Adipocyte (in vitro differentiated cells): Measurements from ENCODE around the gene CDH6.

Experiments used
- DNase-seq: peaks from one replicate; pipeline ENCODE4 v3.0.0-alpha.2; 2015; ENCODE audit warnings: low read depth
- H3K27me3 ChIP-seq: replicated peaks from 2 replicates; pipeline ENCODE4 v1.7.0; 2013; ENCODE audit warnings: mild to moderate bottlenecking, low read length, moderate library complexity; ENCODE audit not compliant: control insufficient read depth, insufficient read depth
- H3K36me3 ChIP-seq: 2 replicates; pipeline ENCODE4 v1.7.0; 2013; ENCODE audit warnings: low read length, mild to moderate bottlenecking, moderate library complexity; ENCODE audit not compliant: control insufficient read depth, insufficient read depth, severe bottlenecking
- H3K4me1 ChIP-seq: 2 replicates; pipeline ENCODE4 v1.7.0; 2013; ENCODE audit warnings: mild to moderate bottlenecking, low read length, moderate library complexity; ENCODE audit not compliant: control insufficient read depth, insufficient read depth
- H3K4me3 ChIP-seq: 2 replicates; pipeline ENCODE4 v1.7.0; 2013; ENCODE audit warnings: mild to moderate bottlenecking, low read length, moderate library complexity
- H3K9ac ChIP-seq: 2 replicates; pipeline ENCODE4 v1.7.0; 2013; ENCODE audit warnings: mild to moderate bottlenecking, low read length, moderate library complexity
- H3K9me3 ChIP-seq: 2 replicates; pipeline ENCODE4 v1.7.0; 2013; ENCODE audit warnings: mild to moderate bottlenecking, low read length, moderate library complexity; ENCODE audit not compliant: control insufficient read depth

CDH6 gene

GRCh38 chr5:31250201-31250600 lies 56.7 kb downstream of the CDH6 start:
- H3K27me3 ChIP-seq: peaks cover 2% of the 10 kb centered on the region
- no peak overlapping the region for H3K9ac ChIP-seq
- no peaks in the 10 kb centered on the region for H3K9me3 ChIP-seq
- no peak overlapping the region for H3K4me3 ChIP-seq
- H3K36me3 ChIP-seq: no peaks in the 10 kb centered on the region
- DNase-seq: no peak
- no peaks in the 10 kb centered on the region for H3K4me1 ChIP-seq

GRCh38 chr5:31251032-31251431 lies 57.5 kb downstream of the CDH6 start:
- no peaks in the 10 kb centered on the region for H3K4me1 ChIP-seq
- no peak overlapping the region for H3K9ac ChIP-seq
- no peak for DNase-seq
- no peak overlapping the region for H3K4me3 ChIP-seq
- peaks cover 2% of the 10 kb centered on the region for H3K27me3 ChIP-seq
- H3K36me3 ChIP-seq: no peaks in the 10 kb centered on the region
- H3K9me3 ChIP-seq: no peaks in the 10 kb centered on the region

- Histone ChIP-seq H3K9me3 (no peaks in the 10 kb centered on the region), H3K4me1 (no peaks in the 10 kb centered on the region), H3K9ac (no peak overlapping the region), H3K27me3 (no peaks in the 10 kb centered on the region), H3K36me3 (no peaks in the 10 kb centered on the region), H3K4me3 (no peak overlapping the region)
- DNase-seq: no peak
Observed at GRCh38 chr5:31255041-31255440, 61.6 kb downstream of the CDH6 start.

GRCh38 chr5:31268256-31268655 lies 74.8 kb downstream of the CDH6 start:
- Histone ChIP-seq H3K27me3 (no peaks in the 10 kb centered on the region), H3K36me3 (no peaks in the 10 kb centered on the region), H3K4me1 (no peaks in the 10 kb centered on the region), H3K9me3 (no peaks in the 10 kb centered on the region), H3K4me3 (no peak overlapping the region), H3K9ac (no peak overlapping the region)
- DNase-seq: no peak

GRCh38 chr5:31268686-31269085 lies 75.2 kb downstream of the CDH6 start:
- Histone ChIP-seq H3K9me3 (no peaks in the 10 kb centered on the region), H3K4me1 (no peaks in the 10 kb centered on the region), H3K9ac (no peak overlapping the region), H3K4me3 (no peak overlapping the region), H3K36me3 (no peaks in the 10 kb centered on the region), H3K27me3 (no peaks in the 10 kb centered on the region)
- no peak for DNase-seq

GRCh38 chr5:31269259-31269658 lies 75.8 kb downstream of the CDH6 start:
- H3K27me3 ChIP-seq: no peaks in the 10 kb centered on the region
- H3K9me3 ChIP-seq: no peaks in the 10 kb centered on the region
- H3K9ac ChIP-seq: no peak overlapping the region
- no peak overlapping the region for H3K4me3 ChIP-seq
- H3K36me3 ChIP-seq: no peaks in the 10 kb centered on the region
- H3K4me1 ChIP-seq: no peaks in the 10 kb centered on the region
- DNase-seq: no peak

- no peaks in the 10 kb centered on the region for H3K36me3 ChIP-seq
- peak; percentile 46 for DNase-seq
- no peak overlapping the region for H3K4me3 ChIP-seq
- no peak overlapping the region for H3K9ac ChIP-seq
- H3K27me3 ChIP-seq: no peaks in the 10 kb centered on the region
- H3K9me3 ChIP-seq: no peaks in the 10 kb centered on the region
- H3K4me1 ChIP-seq: no peaks in the 10 kb centered on the region
Observed at GRCh38 chr5:31270396-31270795, 76.9 kb downstream of the CDH6 start.

- DNase-seq: no peak
- H3K9me3 ChIP-seq: no peaks in the 10 kb centered on the region
- H3K27me3 ChIP-seq: no peaks in the 10 kb centered on the region
- H3K4me3 ChIP-seq: no peak overlapping the region
- no peaks in the 10 kb centered on the region for H3K36me3 ChIP-seq
- H3K9ac ChIP-seq: no peak overlapping the region
- no peaks in the 10 kb centered on the region for H3K4me1 ChIP-seq
Observed at GRCh38 chr5:31271567-31271966, 78.1 kb downstream of the CDH6 start.

GRCh38 chr5:31273161-31273560 lies 79.7 kb downstream of the CDH6 start:
- no peaks in the 10 kb centered on the region for H3K36me3 ChIP-seq
- H3K4me3 ChIP-seq: no peak overlapping the region
- H3K9ac ChIP-seq: no peak overlapping the region
- H3K9me3 ChIP-seq: no peaks in the 10 kb centered on the region
- H3K4me1 ChIP-seq: no peaks in the 10 kb centered on the region
- H3K27me3 ChIP-seq: no peaks in the 10 kb centered on the region
- no peak for DNase-seq

- no peaks in the 10 kb centered on the region for H3K9me3 ChIP-seq
- peak overlapping the region; percentile 74 for H3K9ac ChIP-seq
- H3K4me1 ChIP-seq: no peaks in the 10 kb centered on the region
- no peaks in the 10 kb centered on the region for H3K27me3 ChIP-seq
- peak; percentile 40 for DNase-seq
- H3K36me3 ChIP-seq: no peaks in the 10 kb centered on the region
- peak overlapping the region; percentile 78 for H3K4me3 ChIP-seq
Observed at GRCh38 chr5:31273631-31274378, 80.3 kb downstream of the CDH6 start.

- no peak overlapping the region for H3K4me3 ChIP-seq
- H3K9ac ChIP-seq: no peak overlapping the region
- H3K9me3 ChIP-seq: no peaks in the 10 kb centered on the region
- H3K4me1 ChIP-seq: no peaks in the 10 kb centered on the region
- H3K27me3 ChIP-seq: no peaks in the 10 kb centered on the region
- H3K36me3 ChIP-seq: no peaks in the 10 kb centered on the region
- DNase-seq: no peak
Observed at GRCh38 chr5:31280210-31280609, 86.7 kb downstream of the CDH6 start.

- no peak for DNase-seq
- no peaks in the 10 kb centered on the region for H3K9me3 ChIP-seq
- no peak overlapping the region for H3K4me3 ChIP-seq
- H3K27me3 ChIP-seq: no peaks in the 10 kb centered on the region
- H3K4me1 ChIP-seq: no peaks in the 10 kb centered on the region
- H3K9ac ChIP-seq: no peak overlapping the region
- no peaks in the 10 kb centered on the region for H3K36me3 ChIP-seq
Observed at GRCh38 chr5:31283326-31283725, 89.8 kb downstream of the CDH6 start.
